ENCODE results near the gene SPTBN1.

Gene SPTBN1

DNA sequence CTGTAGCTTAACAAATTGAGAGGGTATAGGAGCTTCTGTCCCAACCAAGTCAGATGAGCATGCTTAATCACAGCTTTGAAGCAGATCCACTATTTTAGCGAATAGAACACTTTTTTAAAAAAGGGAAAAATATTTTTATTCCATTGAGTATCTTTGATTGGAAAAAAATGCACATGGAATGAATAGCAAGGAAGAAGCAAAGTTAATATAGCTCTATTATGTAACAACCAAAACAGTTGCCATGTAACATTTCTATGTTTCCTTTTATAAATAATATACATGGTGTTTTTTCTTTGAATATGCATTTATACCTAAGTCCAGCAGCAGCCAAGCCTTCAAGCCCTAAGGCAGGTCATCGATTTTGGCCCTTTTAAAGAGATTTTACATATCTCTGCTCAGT is 21.4 kb upstream of the SPTBN1 start:
- no peak for DNase-seq

GRCh38 chr2:54435325-54436226 is 20.6 kb upstream of the SPTBN1 start:
- no peak for DNase-seq

DNA sequence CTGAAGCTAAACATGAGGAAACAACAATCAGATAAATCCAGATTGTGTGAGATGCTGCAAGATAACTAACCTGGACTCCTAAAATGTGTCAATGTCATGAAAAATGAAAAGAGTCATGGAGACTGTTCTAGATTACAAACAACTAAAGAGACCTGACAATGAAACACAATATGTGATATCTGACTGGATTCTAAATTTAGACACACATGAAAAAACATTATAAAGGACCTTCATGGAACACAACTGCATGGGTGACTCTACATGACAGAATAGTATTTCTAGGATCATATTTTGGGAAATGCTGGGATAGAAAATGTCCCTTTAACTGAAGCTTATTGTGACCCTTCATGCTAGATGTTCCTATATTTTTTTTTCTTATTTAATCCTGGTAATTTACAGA is 18.5 kb upstream of the SPTBN1 start:
- DNase-seq = no peak

- no peak for DNase-seq
Measured at GRCh38 chr2:54438271-54438670, 17.9 kb upstream of the SPTBN1 start.

DNA sequence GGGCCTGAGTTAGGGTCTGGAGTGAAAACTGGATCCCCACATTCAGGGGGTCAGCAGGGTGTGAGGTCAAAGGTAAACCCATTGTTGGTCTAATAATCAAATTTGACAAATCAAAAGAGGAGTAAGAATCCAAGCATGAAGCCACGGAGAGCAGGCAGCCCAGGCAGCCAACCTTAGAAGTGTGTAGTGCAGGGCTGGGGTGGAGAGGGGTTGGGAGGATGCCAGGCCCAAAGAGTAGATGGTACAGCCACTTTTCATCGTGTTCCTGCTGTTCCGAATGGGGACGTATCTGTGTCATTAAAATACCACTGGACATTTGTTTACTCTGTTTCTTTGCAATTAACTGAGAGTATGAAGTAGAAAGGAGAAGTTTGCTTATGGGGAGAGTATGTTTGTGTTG is 16.5 kb upstream of the SPTBN1 start:
- no peak for DNase-seq

GRCh38 chr2:54440050-54440449 is 16.1 kb upstream of the SPTBN1 start:
- DNase-seq = no peak

- DNase-seq = no peak
Measured at GRCh38 chr2:54444503-54444902, 11.6 kb upstream of the SPTBN1 start.

DNA sequence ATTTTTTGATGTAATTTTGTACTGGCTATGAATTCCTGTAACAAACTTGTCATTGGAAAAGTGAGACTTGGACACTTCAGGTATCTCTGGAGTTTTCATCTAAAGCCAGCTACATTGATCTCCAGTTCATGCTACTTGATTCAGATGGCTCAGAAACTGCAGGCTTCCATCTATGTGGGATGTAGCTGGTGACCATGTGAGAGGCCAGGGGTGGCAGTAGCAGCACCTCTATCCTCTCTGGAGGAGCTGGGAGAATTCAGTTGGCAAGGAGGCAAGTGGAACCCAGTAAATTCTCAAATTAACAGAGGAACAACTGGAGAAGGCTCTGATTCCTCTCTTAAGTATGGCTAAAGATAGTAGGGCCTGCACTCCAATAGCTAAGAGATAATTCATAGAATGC is 10.0 kb upstream of the SPTBN1 start:
- DNase-seq = no peak

- no peak for DNase-seq
Measured at GRCh38 chr2:54446625-54447024, 9.5 kb upstream of the SPTBN1 start.

GRCh38 chr2:54454548-54455130 is 1.5 kb upstream of the SPTBN1 start:
- DNase-seq = no peak

DNA sequence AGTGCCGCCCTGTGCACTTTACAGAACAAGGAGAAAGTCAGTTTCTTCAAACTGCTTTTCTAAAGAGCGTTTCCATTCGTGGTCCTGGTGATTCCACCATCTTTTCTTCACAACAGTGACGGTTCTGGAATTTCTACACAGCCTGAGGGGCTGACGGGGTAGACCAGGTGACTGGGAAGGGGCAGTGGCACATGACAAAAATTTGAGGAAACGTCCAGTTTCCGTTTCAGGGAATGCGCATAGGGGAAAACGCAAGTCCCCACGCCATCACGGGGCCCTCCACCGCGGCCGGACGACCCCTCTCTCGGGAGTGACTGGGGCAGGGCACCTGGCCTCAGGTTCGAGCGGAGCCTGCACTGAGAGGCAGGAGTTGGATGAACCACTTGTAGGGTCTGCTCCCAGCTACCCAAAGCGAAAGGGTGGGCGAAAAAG is 980 bp upstream of the SPTBN1 start:
- DNase-seq = no peak

GRCh38 chr2:54456362-54456611 is 160 bp downstream of the SPTBN1 start:
- DNase-seq = no peak

DNA sequence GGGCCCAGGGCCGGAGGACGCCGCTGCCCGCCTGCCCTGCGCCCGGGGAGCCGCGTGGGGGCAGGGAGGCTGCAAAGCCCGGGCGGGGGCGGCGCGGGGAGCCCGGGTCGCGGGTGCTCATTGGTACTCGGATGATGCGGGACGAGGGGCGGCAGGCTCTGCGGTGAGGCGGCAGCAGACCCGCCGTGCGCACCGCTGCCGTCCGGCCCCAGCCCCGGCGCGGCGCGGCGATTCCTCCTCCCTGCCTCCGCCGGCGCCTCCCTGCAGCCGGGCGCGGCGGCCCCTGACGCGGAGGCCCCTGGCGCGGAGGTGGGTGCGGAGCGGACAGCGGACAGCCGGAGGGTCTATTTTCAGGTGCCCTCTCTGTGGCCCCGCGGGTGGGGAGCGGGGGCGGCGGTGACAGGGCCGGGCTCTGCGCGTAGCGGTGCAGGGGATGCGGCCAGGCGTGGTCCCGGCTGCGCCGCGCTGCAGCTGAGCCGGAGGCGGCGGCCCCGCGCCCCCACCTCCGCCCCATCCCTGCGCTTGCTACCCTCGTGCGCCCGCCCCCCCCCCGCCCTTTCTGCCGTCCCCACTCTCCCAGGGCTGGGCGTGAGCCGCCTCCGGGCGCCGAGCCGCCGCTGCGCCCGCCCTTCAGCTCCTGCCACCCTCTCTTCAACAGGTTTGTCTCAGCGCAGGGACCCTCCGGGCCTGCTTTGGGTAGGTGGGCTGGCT is 640 bp downstream of the SPTBN1 start:
- no peak for DNase-seq

GRCh38 chr2:54457323-54458023 is 1.3 kb downstream of the SPTBN1 start:
- DNase-seq = no peak

DNA sequence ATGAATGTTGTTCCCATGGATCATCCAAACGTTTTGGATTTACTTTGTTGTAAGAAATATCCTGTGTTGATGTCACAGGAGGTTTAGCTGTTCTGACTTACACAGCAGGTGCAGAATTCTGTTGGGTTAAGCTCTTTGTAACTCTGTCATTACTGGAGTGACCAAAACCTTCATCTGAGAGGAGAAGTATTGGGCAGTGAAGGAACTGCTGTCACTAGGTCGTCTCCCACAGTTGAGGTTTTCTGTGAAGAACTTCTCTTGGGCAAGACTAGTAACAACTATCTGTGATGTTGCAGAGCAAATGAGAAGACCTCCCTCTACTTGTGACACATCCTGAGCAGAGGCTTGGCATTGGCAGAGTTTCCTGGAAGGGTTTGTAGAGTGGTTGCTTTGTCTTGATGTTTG is 2.9 kb downstream of the SPTBN1 start:
- no peak for DNase-seq

DNA sequence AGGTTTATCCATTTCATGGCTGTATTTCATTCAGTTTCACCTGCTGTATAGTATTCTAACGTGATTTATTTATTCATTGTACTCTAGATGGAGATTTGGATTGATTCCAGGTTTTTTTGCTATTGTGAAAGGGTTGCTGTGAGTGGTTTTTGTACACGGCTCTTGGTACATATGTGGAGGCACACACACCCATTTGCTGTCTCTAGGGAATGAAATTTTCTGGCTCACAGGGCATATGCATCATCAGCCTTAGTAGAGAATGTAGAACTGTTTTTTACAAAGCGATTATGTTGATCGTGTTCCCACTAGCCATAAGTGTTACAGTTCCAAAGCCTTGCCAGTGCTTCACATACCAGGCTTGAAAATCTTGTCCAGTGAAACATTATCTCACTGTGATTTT is 5.1 kb downstream of the SPTBN1 start:
- DNase-seq = no peak

- no peak for DNase-seq
Measured at GRCh38 chr2:54464341-54464740, 8.2 kb downstream of the SPTBN1 start.

GRCh38 chr2:54465143-54465542 is 9.0 kb downstream of the SPTBN1 start:
- no peak for DNase-seq

- no peak for DNase-seq
Measured at GRCh38 chr2:54466870-54467269, 10.7 kb downstream of the SPTBN1 start.

- no peak for DNase-seq
Measured at GRCh38 chr2:54468673-54469072, 12.5 kb downstream of the SPTBN1 start.

DNA sequence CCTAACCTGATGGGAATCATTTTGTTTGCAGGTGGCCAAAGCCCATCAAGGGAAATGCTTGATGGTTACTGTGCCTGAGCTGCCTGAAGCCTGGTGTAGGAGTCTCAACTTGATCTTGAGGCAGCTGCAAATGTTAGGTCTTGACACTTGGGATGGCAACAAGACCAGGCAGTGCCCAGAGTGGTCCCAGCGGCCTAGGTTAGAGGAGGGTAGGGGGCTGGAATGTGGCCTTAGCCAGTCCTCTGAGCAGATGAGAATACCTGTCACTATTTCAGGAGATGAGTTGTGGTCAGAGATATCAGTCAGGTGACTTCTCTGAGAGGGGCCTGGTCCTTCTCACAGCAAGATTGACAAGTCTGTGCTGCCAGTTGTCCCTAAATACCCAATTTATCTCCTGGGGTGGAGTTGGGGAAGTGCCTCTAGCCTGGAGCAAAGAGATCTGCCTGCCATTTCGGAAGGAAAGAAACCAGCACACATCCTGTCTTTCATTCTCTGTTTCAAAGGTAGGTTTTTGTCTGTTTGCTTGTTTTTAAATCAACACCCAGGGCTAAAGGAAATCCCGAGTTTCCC is 13.4 kb downstream of the SPTBN1 start:
- DNase-seq = no peak

DNA sequence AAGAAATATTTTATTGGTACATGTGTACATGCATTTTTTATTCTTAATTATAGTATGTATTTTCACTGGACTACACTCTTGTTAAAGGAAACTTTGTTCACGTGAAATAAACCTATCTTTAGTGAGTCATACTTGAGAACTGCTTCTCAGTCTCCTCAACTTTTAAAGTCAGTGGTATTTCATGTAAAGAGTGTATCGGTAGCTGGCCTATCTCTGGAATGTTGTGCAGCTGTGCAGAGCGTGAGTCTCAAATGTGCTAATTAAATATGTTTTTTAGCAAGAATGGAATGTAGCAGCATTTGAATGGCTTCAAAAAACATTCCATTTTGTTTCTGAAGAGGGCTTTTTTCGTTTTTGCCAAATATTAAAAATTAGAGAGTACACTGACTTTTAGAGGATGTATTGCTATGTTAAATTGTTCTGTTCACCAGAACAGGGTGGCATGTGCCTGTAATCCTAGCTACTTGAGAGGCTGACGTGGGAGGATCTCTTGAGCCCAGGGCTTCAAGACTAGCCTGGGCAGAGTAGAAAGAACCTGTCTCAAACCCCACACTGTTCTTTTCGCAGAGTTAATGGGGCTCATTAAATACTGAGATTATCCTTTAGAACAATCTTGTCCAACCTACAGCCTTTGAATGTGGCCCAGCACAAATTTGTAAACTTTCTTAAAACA is 14.3 kb downstream of the SPTBN1 start:
- no peak for DNase-seq
